HepG2 (cell line): ENCODE measurements around the gene RABIF. TPM values are rescaled to one million over a fixed set of nuclear protein-coding genes. Genes with fewer than 3 reads are reported as not detected.

Experiments used
- ARNTL ChIP-seq: sonication (generic); formaldehyde crosslinking; IDR thresholded peaks from 2 replicates; pipeline ENCODE4 v1.4.0; 2020; ENCODE audit warnings: mild to moderate bottlenecking, missing genetic modification reagents
- CCDC6 ChIP-seq: sonication (generic); formaldehyde crosslinking; IDR thresholded peaks from 2 replicates; pipeline ENCODE4 v1.8.1; 2022; ENCODE audit warnings: mild to moderate bottlenecking, missing genetic modification reagents, moderate library complexity
- HNF1B ChIP-seq: sonication (generic); formaldehyde crosslinking; IDR thresholded peaks from 2 replicates; pipeline ENCODE4 v1.5.1; 2020; ENCODE audit warnings: mild to moderate bottlenecking, moderate library complexity, missing genetic modification reagents
- NFE2L2 ChIP-seq: fragments of 150-350 bp; IDR thresholded peaks from 2 replicates; pipeline ENCODE4 v1.6.1; 2014; ENCODE audit warnings: low read length
- NFKBIZ ChIP-seq: IDR thresholded peaks from 2 replicates; pipeline ENCODE4 v1.6.1; 2018; ENCODE audit warnings: missing genetic modification reagents, missing compliant biosample characterization
- NFYB ChIP-seq: sonication (generic); formaldehyde crosslinking; IDR thresholded peaks from 2 replicates; pipeline ENCODE4 v1.4.0; 2020; ENCODE audit warnings: missing genetic modification reagents
- NONO ChIP-seq, 2 experiments: fragments of 450-650 bp in 1 of 2; sonication (generic) in 1 of 2; formaldehyde crosslinking in 1 of 2; IDR thresholded peaks in 1 of 2; conservative IDR thresholded peaks in 1 of 2; 2 replicates each; pipeline versions ENCODE4 v1.6.1 to v1.8.0; 2017 to 2022; ENCODE audit warnings: mild to moderate bottlenecking in 1 of 2, missing genetic modification reagents in 1 of 2, moderate library complexity in 1 of 2
- PLRG1 ChIP-seq: fragments of 450-650 bp; conservative IDR thresholded peaks from 2 replicates; pipeline ENCODE4 v1.6.1; 2016
- RNF2 ChIP-seq: fragments of 450-650 bp; conservative IDR thresholded peaks from 2 replicates; pipeline ENCODE4 v1.6.1; 2016; ENCODE audit warnings: low read depth
- SAP130 ChIP-seq: IDR thresholded peaks from 2 replicates; pipeline ENCODE4 v1.6.1; 2016; ENCODE audit warnings: low read depth
- SIN3A ChIP-seq: IDR thresholded peaks from 2 replicates; pipeline ENCODE4 v1.6.1; 2011; ENCODE audit warnings: low read depth, mild to moderate bottlenecking, control low read depth, low read length, borderline replicate concordance
- SRSF1 ChIP-seq: fragments of 200-400 bp; formaldehyde crosslinking; optimal IDR thresholded peaks from 2 replicates; pipeline ENCODE3; 2017; ENCODE audit warnings: mild to moderate bottlenecking, low read depth, low read length, moderate library complexity
- SSRP1 ChIP-seq: IDR thresholded peaks from 2 replicates; pipeline ENCODE4 v1.6.1; 2016; ENCODE audit warnings: control low read depth
- XBP1 ChIP-seq: sonication (generic); formaldehyde crosslinking; IDR thresholded peaks from 2 replicates; pipeline ENCODE4 v1.5.0; 2020; ENCODE audit warnings: missing genetic modification reagents
- ZNF274 ChIP-seq: sonication (generic); formaldehyde crosslinking; IDR thresholded peaks from 2 replicates; pipeline ENCODE4 v1.5.1; 2020; ENCODE audit warnings: mild to moderate bottlenecking, missing genetic modification reagents
- ZNF431 ChIP-seq: sonication (generic); formaldehyde crosslinking; IDR thresholded peaks from 2 replicates; pipeline ENCODE4 v1.9.0; 2022; ENCODE audit warnings: missing genetic modification reagents, low read depth, mild to moderate bottlenecking, borderline replicate concordance
- ZNF558 ChIP-seq: sonication (generic); formaldehyde crosslinking; IDR thresholded peaks from 2 replicates; pipeline ENCODE4 v1.9.0; 2022; ENCODE audit warnings: mild to moderate bottlenecking, missing genetic modification reagents, borderline replicate concordance
- ZNF577 ChIP-seq: sonication (generic); formaldehyde crosslinking; IDR thresholded peaks from 2 replicates; pipeline ENCODE4 v1.4.0; 2020; ENCODE audit warnings: mild to moderate bottlenecking, low read depth, missing genetic modification reagents, borderline replicate concordance
- ZNF644 ChIP-seq: IDR thresholded peaks from 2 replicates; pipeline ENCODE4 v1.6.1; 2016; ENCODE audit warnings: low read depth
- ZNF775 ChIP-seq: sonication (generic); formaldehyde crosslinking; IDR thresholded peaks from 2 replicates; pipeline ENCODE4 v1.4.0; 2020; ENCODE audit warnings: missing genetic modification reagents, mild to moderate bottlenecking, moderate library complexity, borderline replicate concordance
- ZNF777 ChIP-seq: sonication (generic); formaldehyde crosslinking; IDR thresholded peaks from 2 replicates; pipeline ENCODE4 v1.4.0; 2020; ENCODE audit warnings: missing genetic modification reagents
- ZNF816 ChIP-seq: sonication (generic); formaldehyde crosslinking; IDR thresholded peaks from 2 replicates; pipeline ENCODE4 v1.8.0; 2022; ENCODE audit warnings: missing genetic modification reagents, mild to moderate bottlenecking, borderline replicate concordance
- ZSCAN9 ChIP-seq: IDR thresholded peaks from 2 replicates; pipeline ENCODE4 v1.6.1; 2016; ENCODE audit warnings: borderline replicate concordance
- polyA plus RNA-seq, 8 experiments: library from polyadenylated mRNA; depleted of rRNA in 3 of 8; stranded (reverse) in 7 of 8; unstranded in 1 of 8; fragments of >200 nt; fragmentation: Illumina TruSeq in 4 of 8; extraction: Trizol in 4 of 8; gene quantifications; 2 replicates each; pipeline versions ENCODE4 v1.2.1 to v1.2.3, GENCODE V29; 2011 to 2016; ENCODE audit warnings: low read depth in 4 of 8, missing spikeins in 1 of 8, mixed read lengths in 1 of 8; ENCODE audit not compliant: insufficient read depth in 1 of 8
- total RNA-seq, 5 experiments: library from RNA; depleted of rRNA; stranded (reverse); fragments of >200 nt; fragmentation: Illumina TruSeq; extraction: Trizol; gene quantifications; 2 replicates each; pipeline ENCODE4 v1.2.3, GENCODE V29; 2016; ENCODE audit warnings: low read depth in 1 of 5
- TF ChIP-seq, protein P1 (sequence below): sonication (generic); formaldehyde crosslinking; IDR thresholded peaks from 2 replicates; pipeline ENCODE4 v1.5.0; 2020; ENCODE audit warnings: mild to moderate bottlenecking, missing genetic modification reagents, moderate library complexity
- TF ChIP-seq, protein P2 (sequence below): sonication (generic); formaldehyde crosslinking; IDR thresholded peaks from 2 replicates; pipeline ENCODE4 v1.8.1; 2023; ENCODE audit warnings: missing genetic modification reagents, mild to moderate bottlenecking, borderline replicate concordance

Gene RABIF
- total and polyA plus RNA-seq, 2 of the 13 experiments (the other 11 are each of a cell fraction or from before 2014, with no cell fraction given), result 7.6 to 8.3 TPM

- TF ChIP-seq SRSF1 (no peak), SAP130 (CRISPR knock-in tag) (no peak; the same call in none of the 2 replicates), ZNF777 (CRISPR knock-in tag) (peak; percentile 53; the same call in 1 of the 2 replicates), ZNF431 (CRISPR knock-in tag) (peak; percentile 33; the same call in 1 of the 2 replicates), PLRG1 (no peak), SIN3A (peak; percentile 57), NFYB (CRISPR knock-in tag) (peak; percentile 23; the same call in 1 of the 2 replicates), NONO (IDR thresholded peaks at IDR 0.05) (no peak), NONO (CRISPR knock-in tag; conservative IDR thresholded peaks at IDR 0.05) (peak; percentile 89), RNF2 (0 out of 2 replicates have a peak, but pooled peaks have one; percentile 21), NFE2L2 (no peak), ZNF816 (CRISPR knock-in tag) (no peak; the same call in 1 of the 2 replicates), ZSCAN9 (no peak), ZNF775 (CRISPR knock-in tag) (no peak), XBP1 (no peak), ZNF558 (no peak), CCDC6 (CRISPR knock-in tag) (no peak), SSRP1 (CRISPR knock-in tag) (no peak), ZNF577 (no peak), HNF1B (0 out of 2 replicates have a peak, but pooled peaks have one; percentile 24), ZNF274 (CRISPR knock-in tag) (no peak; the same call in 1 of the 2 replicates), ZNF644 (CRISPR knock-in tag) (no peak), NFKBIZ (CRISPR knock-in tag) (no peak; the same call in 1 of the 2 replicates), ARNTL (CRISPR knock-in tag) (peak; percentile 28; the same call in 1 of the 2 replicates)
- TF ChIP-seq, protein P1, sequence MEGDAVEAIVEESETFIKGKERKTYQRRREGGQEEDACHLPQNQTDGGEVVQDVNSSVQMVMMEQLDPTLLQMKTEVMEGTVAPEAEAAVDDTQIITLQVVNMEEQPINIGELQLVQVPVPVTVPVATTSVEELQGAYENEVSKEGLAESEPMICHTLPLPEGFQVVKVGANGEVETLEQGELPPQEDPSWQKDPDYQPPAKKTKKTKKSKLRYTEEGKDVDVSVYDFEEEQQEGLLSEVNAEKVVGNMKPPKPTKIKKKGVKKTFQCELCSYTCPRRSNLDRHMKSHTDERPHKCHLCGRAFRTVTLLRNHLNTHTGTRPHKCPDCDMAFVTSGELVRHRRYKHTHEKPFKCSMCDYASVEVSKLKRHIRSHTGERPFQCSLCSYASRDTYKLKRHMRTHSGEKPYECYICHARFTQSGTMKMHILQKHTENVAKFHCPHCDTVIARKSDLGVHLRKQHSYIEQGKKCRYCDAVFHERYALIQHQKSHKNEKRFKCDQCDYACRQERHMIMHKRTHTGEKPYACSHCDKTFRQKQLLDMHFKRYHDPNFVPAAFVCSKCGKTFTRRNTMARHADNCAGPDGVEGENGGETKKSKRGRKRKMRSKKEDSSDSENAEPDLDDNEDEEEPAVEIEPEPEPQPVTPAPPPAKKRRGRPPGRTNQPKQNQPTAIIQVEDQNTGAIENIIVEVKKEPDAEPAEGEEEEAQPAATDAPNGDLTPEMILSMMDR (CRISPR knock-in tag), result peak; percentile 48
- TF ChIP-seq, protein P2, sequence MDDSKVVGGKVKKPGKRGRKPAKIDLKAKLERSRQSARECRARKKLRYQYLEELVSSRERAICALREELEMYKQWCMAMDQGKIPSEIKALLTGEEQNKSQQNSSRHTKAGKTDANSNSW, result no peak
Measured at GRCh38 chr1:202888531-202889360, at the start of gene RABIF (continued).
